K562 (cell line): ENCODE measurements around the gene OGDH. TPM values are rescaled to one million over a fixed set of nuclear protein-coding genes. Genes with fewer than 3 reads are reported as not detected.

Experiments
- BHLHE40 ChIP-seq: IDR thresholded peaks from 2 replicates; pipeline ENCODE4 v1.6.1; 2011; ENCODE audit warnings: low read length, improper control_type of control experiment
- CCNT2 ChIP-seq: IDR thresholded peaks from 2 replicates; pipeline ENCODE4 v1.6.1; 2011; ENCODE audit warnings: borderline replicate concordance, low read depth, mild to moderate bottlenecking, moderate library complexity, mixed read lengths, low read length; ENCODE audit not compliant: insufficient read length; ENCODE audit errors: extremely low read depth
- CREB3L1 ChIP-seq: fragments of 450-650 bp; IDR thresholded peaks from 2 replicates; pipeline ENCODE4 v1.6.1; 2014; ENCODE audit warnings: low read depth, mild to moderate bottlenecking, moderate library complexity, borderline replicate concordance
- ELF2 ChIP-seq: fragments of 250-450 bp; sonication (Bioruptor Pico); IDR thresholded peaks from 2 replicates; pipeline ENCODE4 v1.5.0; 2021; ENCODE audit warnings: mild to moderate bottlenecking
- FOXP4 ChIP-seq: sonication (generic); formaldehyde crosslinking; IDR thresholded peaks from 2 replicates; pipeline ENCODE4 v1.8.0; 2022; ENCODE audit warnings: mild to moderate bottlenecking, missing genetic modification reagents, borderline replicate concordance
- HDAC8 ChIP-seq: fragments of 450-650 bp; IDR thresholded peaks from 2 replicates; pipeline ENCODE4 v1.6.1; 2016; ENCODE audit warnings: mild to moderate bottlenecking, missing genetic modification characterization, moderate library complexity, missing compliant biosample characterization
- NELFE ChIP-seq: IDR thresholded peaks from 2 replicates; pipeline ENCODE4 v1.6.1; 2011; ENCODE audit warnings: mild to moderate bottlenecking; ENCODE audit not compliant: insufficient read depth, insufficient read length
- NR2C2 ChIP-seq, 2 experiments: fragments of 200-800 bp in 1 of 2; sonication (Bioruptor generic) in 1 of 2; sonication (generic) in 1 of 2; formaldehyde crosslinking in 1 of 2; IDR thresholded peaks; 2 replicates each; pipeline versions ENCODE4 v1.6.1 to v1.8.0; 2016 to 2022; ENCODE audit warnings: mild to moderate bottlenecking in 1 of 2, missing compliant biosample characterization in 1 of 2, missing genetic modification characterization in 1 of 2, missing genetic modification reagents in 1 of 2
- RBFOX2 ChIP-seq: fragments of 200-400 bp; formaldehyde crosslinking; IDR thresholded peaks from 2 replicates; pipeline ENCODE4 v1.6.1; 2017; ENCODE audit warnings: low read depth, mild to moderate bottlenecking, low read length, moderate library complexity
- RREB1 ChIP-seq: fragments of 250-450 bp; sonication (Bioruptor Pico); IDR thresholded peaks from 2 replicates; pipeline ENCODE4 v1.4.0; 2020
- RUNX1 ChIP-seq: sonication (generic); IDR thresholded peaks from 2 replicates; pipeline ENCODE4 v1.6.1; 2016; ENCODE audit warnings: antibody characterized with exemption, low read depth
- SP1 ChIP-seq: sonication (generic); formaldehyde crosslinking; IDR thresholded peaks from 2 replicates; pipeline ENCODE4 v1.8.1; 2022; ENCODE audit warnings: mild to moderate bottlenecking, missing genetic modification reagents
- SREBF2 ChIP-seq: sonication (generic); formaldehyde crosslinking; IDR thresholded peaks from 2 replicates; pipeline ENCODE4 v1.4.0; 2020; ENCODE audit warnings: mild to moderate bottlenecking, missing genetic modification reagents
- SRF ChIP-seq, 2 experiments: fragments of 250-450, 450-650 bp in 1 of 2; sonication (Bioruptor Pico) in 1 of 2; sonication (generic) in 1 of 2; formaldehyde crosslinking; IDR thresholded peaks; 2 replicates each; pipeline versions ENCODE4 v1.5.0 to v1.5.1; 2020 to 2022; ENCODE audit warnings: mild to moderate bottlenecking in 1 of 2, missing genetic modification reagents in 1 of 2
- TEAD4 ChIP-seq, 2 experiments: sonication (generic) in 1 of 2; formaldehyde crosslinking in 1 of 2; IDR thresholded peaks; 2 replicates each; pipeline versions ENCODE4 v1.6.1 to v1.8.0; 2012 to 2022; ENCODE audit warnings: borderline replicate concordance in 1 of 2, inconsistent platforms in 1 of 2, low read length in 1 of 2, mild to moderate bottlenecking in 1 of 2, missing genetic modification reagents in 1 of 2
- polyA plus RNA-seq, 8 experiments: library from polyadenylated mRNA; depleted of rRNA in 4 of 8; stranded (reverse) in 5 of 8; unstranded in 3 of 8; fragments of >200 nt; fragmentation: Nextera tagmentation in 2 of 8; fragmentation: Illumina TruSeq in 1 of 8; extraction: Ambion mirVana in 2 of 8; extraction: Trizol in 1 of 8; gene quantifications; 2 replicates each; pipeline versions ENCODE4 v1.2.1 to v1.2.3, GENCODE V29; 2011 to 2014; ENCODE audit warnings: inconsistent platforms in 1 of 8, missing spikeins in 1 of 8
- total RNA-seq, 7 experiments: library from RNA; depleted of rRNA in 6 of 7; stranded (reverse); fragments of >200 nt in 6 of 7; fragmentation: Illumina TruSeq in 2 of 7; extraction: Trizol in 2 of 7; gene quantifications; 2 replicates each; pipeline versions ENCODE4 v1.2.1 to v1.2.3, GENCODE V29; 2011 to 2021; ENCODE audit warnings: low replicate concordance in 1 of 7

Gene OGDH
- total and polyA plus RNA-seq, 9 of the 15 experiments (the other 6 are each of a cell fraction or from before 2014, with no cell fraction given) = 3.1 to 80.3 (median 23.5) TPM

- TF ChIP-seq RREB1 (CRISPR knock-in tag) (0 out of 2 replicates have a peak, but pooled peaks have one; percentile 62), RBFOX2 (peak; percentile 90), ELF2 (CRISPR knock-in tag) (peak; percentile 61; the same call in 1 of the 2 replicates), NR2C2 (CRISPR knock-in tag; IDR thresholded peaks at IDR 0.05) (0 out of 2 replicates have a peak, but pooled peaks have one; percentile 27), NR2C2 (tag; IDR thresholded peaks at IDR 0.05) (peak; percentile 84), SP1 (CRISPR knock-in tag) (peak; percentile 83), BHLHE40 (no peak), CCNT2 (peak; percentile 80), RUNX1 (0 out of 2 replicates have a peak, but pooled peaks have one; percentile 37), HDAC8 (0 out of 2 replicates have a peak, but pooled peaks have one; percentile 10), NELFE (no peak), SRF (CRISPR knock-in tag; IDR thresholded peaks at IDR 0.05) (peak in 1 of 2 experiments; percentile 70; a peak in 1 of 4 replicates), CREB3L1 (no peak), TEAD4 (IDR thresholded peaks at IDR 0.05; ENCODE audit: low read length) (0 out of 2 replicates have a peak, but pooled peaks have one; percentile 6), TEAD4 (CRISPR knock-in tag; IDR thresholded peaks at IDR 0.05; ENCODE audit: borderline replicate concordance) (no peak), FOXP4 (CRISPR knock-in tag) (0 out of 2 replicates have a peak, but pooled peaks have one; percentile 2), SREBF2 (CRISPR knock-in tag) (no peak)
Observed at GRCh38 chr7:44581879-44582603, 24.4 kb upstream of the OGDH start, which contains the start of gene TMED4 (continued).
